HUDEP-2 (cell line): ENCODE measurements around the gene ETV5.

Experiments
- DNase-seq, 76 experiments: peaks; one replicate each; lab custom pipeline; 2025; ENCODE audit not compliant: unreplicated experiment in 76 of 76; lab: John Stamatoyannopoulos, UW

The ETV5 gene

GRCh38 chr3:186124592-186124991, 15.7 kb upstream of the ETV5 start:
- no peak for DNase-seq

GRCh38 chr3:186123012-186123411, 14.1 kb upstream of the ETV5 start:
- DNase-seq: no peak

DNA sequence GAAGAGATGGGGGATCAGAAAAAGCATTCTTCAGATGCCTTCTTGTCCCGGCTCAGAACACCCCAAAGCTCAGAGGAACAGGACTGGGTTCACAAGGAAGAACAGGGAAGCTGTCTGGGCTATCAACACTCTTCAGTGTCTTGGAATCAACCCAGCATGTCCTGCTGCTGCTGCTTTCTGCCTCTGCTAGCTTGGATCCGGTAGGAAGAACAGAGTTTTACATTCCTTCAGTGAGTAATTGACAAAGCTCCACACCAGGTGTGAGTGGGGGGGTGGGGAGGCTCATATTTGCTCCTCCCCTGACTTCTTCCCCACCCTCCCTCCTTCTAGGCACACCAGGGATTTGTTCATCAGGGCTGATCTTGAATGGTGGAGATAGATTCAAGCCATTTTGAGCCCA, 13.1 kb upstream of the ETV5 start:
- no peak for DNase-seq

GRCh38 chr3:186121278-186121677, 12.4 kb upstream of the ETV5 start:
- DNase-seq: no peak

GRCh38 chr3:186119499-186119898, 10.6 kb upstream of the ETV5 start:
- DNase-seq: no peak

DNA sequence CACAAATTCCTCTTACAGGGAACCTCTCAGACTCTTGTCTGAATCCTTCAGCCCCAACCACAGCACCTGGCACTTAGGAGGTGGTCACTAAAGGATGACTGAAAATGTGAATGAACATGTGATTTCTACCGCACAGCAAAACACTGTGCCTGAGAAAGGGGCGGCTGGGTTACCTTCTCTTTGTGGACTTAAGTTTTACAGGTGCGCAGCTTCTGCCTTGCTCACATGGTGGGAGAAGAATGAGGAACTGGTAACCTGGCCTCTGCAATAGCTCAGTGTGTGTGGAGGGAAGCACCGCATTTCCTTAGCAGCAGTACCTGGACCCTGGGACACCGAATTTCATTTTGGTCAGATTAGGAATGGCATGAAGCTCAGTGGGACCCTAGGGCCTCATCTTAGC, 9.8 kb upstream of the ETV5 start:
- no peak for DNase-seq

GRCh38 chr3:186117521-186118134, 8.7 kb upstream of the ETV5 start:
- no peak for DNase-seq

DNA sequence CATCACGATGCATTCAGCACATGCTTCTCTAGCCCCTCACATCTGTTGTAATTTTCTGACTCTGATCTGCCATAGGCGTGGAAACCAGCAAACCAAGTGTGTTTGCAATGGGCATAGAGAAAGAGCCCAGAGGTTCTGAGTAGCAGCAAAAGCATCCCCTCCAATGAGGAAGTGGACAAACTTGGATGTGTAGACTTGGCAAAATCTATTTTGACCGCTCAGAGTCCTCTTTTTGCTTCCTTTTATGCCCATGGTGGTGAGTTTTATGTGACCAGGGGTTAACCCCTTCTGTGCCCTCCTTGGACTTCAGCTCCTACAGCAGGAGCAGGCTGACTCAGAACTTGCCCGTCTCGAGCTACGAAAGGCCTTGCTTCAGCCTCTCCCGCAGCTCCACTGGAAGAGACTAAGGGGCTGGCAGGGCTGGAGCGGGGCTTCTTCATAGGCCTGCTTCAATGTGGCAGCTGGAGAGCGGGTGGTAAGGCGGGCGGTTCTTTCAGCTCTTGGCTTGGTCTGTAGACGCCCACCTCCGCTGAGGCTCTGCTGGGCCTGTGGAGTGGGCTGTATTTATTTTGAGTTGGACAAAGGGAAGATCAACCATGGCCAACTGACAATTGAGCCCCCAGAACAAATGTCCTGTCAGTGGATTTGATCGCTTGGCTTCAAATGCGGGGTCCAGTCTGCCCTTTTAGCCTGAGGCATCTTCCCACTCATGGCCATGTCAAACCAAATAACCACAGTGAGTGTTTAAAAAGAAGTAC, 6.5 kb upstream of the ETV5 start:
- DNase-seq: no peak

DNA sequence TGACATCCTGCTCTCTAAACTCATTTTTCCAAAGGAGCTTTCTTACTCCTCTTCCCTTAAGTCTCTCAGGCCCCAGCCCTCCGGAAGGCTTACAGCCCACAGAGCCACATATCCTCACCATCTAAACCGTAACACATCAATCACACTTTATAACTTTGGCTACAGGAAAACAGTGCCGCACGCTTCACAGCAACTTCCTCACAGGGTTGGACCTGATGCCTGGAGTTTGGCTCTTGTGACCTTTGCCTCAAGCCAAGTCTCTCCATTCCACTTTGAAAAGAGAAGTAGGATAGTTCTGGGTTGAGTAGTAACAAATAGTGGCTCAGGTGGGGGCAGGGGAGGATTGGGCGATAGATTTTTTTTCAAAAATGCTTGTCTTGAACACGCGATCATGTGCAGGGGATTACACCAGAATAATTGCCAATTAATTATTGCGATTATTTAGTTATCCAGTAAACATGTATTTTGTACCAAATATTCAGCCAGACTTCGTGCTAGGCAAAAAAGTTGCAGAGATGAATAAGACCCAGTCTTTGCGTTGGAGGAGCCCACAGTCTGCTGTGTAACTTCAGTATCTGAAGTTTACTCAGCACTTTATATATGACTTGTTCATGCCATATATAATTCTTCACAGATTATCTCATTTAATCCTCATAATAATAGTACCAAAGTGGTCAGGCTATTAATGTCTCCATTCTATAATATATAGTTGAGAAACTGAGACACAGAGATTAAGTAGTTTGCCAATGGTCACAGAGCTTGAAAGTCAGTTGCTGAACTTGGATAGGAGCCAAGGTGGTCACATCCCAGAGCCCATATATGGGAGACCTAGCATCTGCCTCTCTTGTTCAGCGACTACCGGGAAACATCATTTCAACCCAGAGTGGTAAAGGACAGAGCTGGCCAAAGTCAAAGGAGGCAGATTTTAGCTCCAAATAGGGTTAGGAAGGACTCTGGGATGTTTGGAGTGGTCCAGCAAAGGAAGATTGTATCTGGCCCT, 2.4 kb upstream of the ETV5 start:
- DNase-seq: no peak

GRCh38 chr3:186109897-186110803, 1.3 kb upstream of the ETV5 start:
- peak in 1 of 76 experiments; percentile 9 for DNase-seq

DNA sequence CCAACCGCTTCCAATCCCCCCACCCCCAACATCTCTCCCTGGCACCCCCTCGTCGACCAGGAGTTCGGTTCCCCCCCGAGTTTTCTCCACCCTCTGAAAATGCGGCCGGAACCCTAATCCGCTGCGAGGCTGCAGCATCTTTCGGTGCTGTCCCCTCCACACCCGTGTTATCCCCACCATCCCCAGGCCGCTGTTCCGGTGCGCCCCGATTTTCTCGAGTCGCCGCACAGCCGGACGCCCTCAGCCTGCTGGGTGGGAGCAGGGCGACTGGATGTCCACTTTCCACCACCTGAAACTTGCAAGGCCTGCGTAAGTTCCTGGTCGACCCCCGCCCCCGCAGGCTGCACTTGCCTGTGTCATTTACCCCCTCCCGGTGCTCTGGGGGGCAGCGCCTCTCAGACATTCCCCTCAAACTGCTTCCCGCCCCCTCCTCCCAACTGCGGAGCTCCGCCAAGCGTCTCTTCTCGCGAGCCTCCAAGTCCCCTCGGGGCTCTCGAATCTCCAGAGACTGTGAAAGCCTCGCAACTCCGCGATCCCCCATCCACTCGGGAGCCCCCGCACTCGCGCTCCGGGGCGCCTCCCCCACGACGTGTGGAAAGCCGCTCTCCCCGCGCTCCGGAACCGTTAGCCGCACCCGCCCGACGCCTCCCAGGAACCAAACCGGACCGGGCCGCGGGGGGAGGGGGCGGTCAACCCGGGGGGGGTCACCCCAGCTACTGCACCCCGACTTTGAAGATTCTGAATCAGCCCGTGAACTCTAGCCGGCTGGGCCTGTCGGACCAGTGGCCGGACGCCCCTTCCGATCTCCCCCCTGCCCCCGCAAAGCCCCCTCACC, 566 bp downstream of the ETV5 start:
- peak in 1 of 76 experiments; percentile 15 for DNase-seq

GRCh38 chr3:186107215-186108105, 1.4 kb downstream of the ETV5 start:
- DNase-seq: peak in 35 of 76 experiments; percentile 2 to 39 (median 20)

DNA sequence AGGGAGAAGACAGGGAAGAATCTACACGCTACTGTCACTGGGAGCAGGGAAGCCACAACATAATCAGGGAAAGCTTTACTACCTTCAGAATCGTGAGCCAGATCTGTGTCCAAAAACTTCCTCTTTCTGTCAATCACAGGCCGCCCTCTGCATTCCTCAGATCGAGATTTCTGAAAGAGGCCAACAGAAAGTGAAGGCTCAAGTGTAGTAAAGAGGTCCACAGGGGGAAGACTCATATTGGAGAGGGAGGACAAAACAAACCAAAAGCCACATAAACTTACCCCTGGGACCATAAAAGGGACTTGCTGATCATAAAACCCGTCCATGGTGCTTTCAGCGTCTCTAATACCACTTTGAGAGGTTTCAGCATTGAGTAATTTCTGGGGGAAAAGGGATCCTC, 3.3 kb downstream of the ETV5 start:
- DNase-seq: no peak

DNA sequence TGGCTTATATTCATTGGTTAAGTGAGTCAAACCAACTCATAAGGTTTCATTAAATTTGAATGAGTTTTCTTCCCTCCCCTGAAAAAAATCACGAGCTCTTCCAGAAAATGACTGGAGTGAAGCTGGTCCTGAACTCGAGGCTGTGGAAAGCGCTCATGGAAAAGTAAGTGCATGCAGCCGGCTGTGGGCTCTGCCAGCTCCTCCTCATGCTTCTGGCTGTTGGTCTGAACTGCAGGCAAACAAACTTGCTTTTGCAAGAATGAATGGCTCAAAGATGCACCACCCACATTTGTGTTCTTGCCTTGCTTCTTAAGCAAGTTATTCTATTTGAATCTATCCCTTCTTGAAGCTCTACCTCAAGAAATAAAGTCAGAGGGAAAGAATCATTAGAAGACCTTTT, 6.2 kb downstream of the ETV5 start:
- no peak for DNase-seq

- no peak for DNase-seq
Observed at GRCh38 chr3:186100398-186100797, 8.5 kb downstream of the ETV5 start.

- peak in 3 of 76 experiments; percentile 1 to 15 (median 3) for DNase-seq
Observed at GRCh38 chr3:186099178-186099577, 9.7 kb downstream of the ETV5 start.

GRCh38 chr3:186098740-186099139, 10.1 kb downstream of the ETV5 start:
- DNase-seq: no peak
